ENCODE results near the gene TBL1X.

DNA sequence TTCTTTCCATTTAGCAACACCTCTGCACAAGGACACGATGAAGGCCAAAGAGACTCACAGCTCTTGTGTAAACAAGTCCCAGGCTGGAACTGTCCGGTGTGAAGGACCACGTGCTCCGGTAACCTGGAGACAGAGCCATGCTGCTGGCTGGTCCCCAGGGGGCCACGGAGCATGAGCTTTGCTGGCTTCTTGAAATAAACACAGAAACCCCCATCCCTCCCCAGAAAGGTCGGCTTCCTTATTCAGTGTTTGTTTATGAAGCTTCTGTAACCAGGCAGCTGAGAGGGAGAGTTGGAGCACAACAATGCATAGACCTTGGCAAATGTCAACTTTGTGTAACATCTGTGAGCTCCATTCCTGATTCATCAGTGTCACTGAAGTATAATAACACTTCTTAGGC lies 191.4 kb downstream of the TBL1X start:
- TF ChIP-seq, protein P1, sequence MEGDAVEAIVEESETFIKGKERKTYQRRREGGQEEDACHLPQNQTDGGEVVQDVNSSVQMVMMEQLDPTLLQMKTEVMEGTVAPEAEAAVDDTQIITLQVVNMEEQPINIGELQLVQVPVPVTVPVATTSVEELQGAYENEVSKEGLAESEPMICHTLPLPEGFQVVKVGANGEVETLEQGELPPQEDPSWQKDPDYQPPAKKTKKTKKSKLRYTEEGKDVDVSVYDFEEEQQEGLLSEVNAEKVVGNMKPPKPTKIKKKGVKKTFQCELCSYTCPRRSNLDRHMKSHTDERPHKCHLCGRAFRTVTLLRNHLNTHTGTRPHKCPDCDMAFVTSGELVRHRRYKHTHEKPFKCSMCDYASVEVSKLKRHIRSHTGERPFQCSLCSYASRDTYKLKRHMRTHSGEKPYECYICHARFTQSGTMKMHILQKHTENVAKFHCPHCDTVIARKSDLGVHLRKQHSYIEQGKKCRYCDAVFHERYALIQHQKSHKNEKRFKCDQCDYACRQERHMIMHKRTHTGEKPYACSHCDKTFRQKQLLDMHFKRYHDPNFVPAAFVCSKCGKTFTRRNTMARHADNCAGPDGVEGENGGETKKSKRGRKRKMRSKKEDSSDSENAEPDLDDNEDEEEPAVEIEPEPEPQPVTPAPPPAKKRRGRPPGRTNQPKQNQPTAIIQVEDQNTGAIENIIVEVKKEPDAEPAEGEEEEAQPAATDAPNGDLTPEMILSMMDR (IDR thresholded peaks at IDR 0.05), result no peak
- TF ChIP-seq POLR2AphosphoS5 (IDR thresholded peaks at IDR 0.05), result no peak

All from stomach (tissue), 4 donors.